Muscle layer of duodenum (tissue), 2 donors: ENCODE measurements around the gene KIF26A.

ENCODE experiments used
- H3K27ac ChIP-seq: one replicate; pipeline ENCODE4 v1.7.0; 2013; ENCODE audit warnings: mild to moderate bottlenecking, low read length
- H3K27me3 ChIP-seq: one replicate; pipeline ENCODE4 v1.7.0; 2013; ENCODE audit warnings: low read depth, mild to moderate bottlenecking, control low read depth, low read length
- H3K36me3 ChIP-seq, 2 donors: one replicate each; pipeline ENCODE4 v1.7.0; 2013; ENCODE audit warnings: low read length in 2 of 2, control low read depth in 1 of 2, mild to moderate bottlenecking in 1 of 2; ENCODE audit not compliant: insufficient read depth in 2 of 2, control insufficient read depth in 1 of 2
- H3K4me1 ChIP-seq, 2 donors: one replicate each; pipeline ENCODE4 v1.7.0; 2013; ENCODE audit warnings: low read length in 2 of 2, mild to moderate bottlenecking in 2 of 2, control low read depth in 1 of 2, moderate library complexity in 1 of 2; ENCODE audit not compliant: insufficient read depth in 2 of 2, control insufficient read depth in 1 of 2
- H3K4me3 ChIP-seq, 2 donors: one replicate each; pipeline ENCODE4 v1.7.0; 2013; ENCODE audit warnings: low read length in 2 of 2, low read depth in 1 of 2, mild to moderate bottlenecking in 1 of 2
- H3K9me3 ChIP-seq, 2 donors: one replicate each; pipeline ENCODE4 v1.7.0; 2013; ENCODE audit warnings: low read length in 2 of 2, control low read depth in 1 of 2, mild to moderate bottlenecking in 1 of 2; ENCODE audit not compliant: control insufficient read depth in 1 of 2
- donor health status: healthy.

Gene KIF26A

GRCh38 chr14:104096318-104096717 is 42.1 kb upstream of the KIF26A start:
- H3K27ac ChIP-seq = no peak overlapping the region
- H3K4me1 ChIP-seq = no peaks in the 10 kb centered on the region
- no peaks in the 10 kb centered on the region for H3K36me3 ChIP-seq
- H3K27me3 ChIP-seq = no peaks in the 10 kb centered on the region
- H3K4me3 ChIP-seq = no peak overlapping the region
- H3K9me3 ChIP-seq = no peaks in the 10 kb centered on the region

DNA sequence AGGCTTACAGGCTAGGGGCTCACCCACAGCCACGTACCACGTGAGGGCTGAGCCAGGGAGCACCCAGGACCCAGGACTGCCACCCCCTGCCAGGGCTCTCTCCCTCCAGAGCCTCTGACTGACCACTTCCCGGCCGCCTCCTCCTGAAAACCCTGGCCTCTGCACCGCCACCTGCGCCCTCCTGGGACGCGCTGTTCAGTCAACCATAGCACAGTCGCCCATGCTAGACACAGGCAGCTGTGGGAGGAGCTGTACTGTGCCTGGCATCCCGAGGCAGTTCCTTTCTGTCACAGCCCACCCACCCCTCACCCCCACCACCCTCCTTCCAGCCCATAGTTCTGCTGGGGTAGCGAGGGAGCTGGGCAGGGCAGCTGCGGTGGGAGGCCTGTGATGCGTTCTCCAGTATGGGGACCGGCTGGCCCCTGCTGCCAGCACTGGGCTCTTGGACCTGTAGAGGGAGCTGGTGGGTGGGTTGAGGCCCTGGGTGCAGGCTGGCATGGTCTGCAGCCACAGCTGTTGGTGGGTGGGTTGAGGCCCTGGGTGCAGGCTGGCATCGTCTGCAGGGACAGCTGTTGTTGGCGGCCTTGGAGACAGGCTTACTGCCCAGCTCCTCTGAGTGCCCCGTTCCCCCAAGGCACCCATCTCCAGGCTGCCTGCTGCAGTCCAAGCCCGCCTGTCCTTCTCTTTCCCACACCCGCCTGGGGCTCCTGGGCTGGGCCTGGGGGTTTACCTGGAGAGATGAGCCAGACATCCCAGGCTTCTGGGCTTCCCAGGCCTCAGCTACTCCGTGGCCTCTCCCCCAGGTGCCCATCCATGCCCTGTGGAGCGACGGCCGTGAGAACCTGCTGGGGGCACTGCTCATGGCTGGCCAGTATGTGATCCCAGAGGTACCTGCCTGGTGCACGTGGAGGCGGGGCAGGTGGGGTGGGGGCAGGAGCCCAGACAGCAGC is 41.4 kb upstream of the KIF26A start:
- Histone ChIP-seq H3K27me3 (no peaks in the 10 kb centered on the region), H3K36me3 (no peaks in the 10 kb centered on the region), H3K4me3 (no peak overlapping the region), H3K27ac (no peak overlapping the region), H3K4me1 (no peaks in the 10 kb centered on the region), H3K9me3 (no peaks in the 10 kb centered on the region)

DNA sequence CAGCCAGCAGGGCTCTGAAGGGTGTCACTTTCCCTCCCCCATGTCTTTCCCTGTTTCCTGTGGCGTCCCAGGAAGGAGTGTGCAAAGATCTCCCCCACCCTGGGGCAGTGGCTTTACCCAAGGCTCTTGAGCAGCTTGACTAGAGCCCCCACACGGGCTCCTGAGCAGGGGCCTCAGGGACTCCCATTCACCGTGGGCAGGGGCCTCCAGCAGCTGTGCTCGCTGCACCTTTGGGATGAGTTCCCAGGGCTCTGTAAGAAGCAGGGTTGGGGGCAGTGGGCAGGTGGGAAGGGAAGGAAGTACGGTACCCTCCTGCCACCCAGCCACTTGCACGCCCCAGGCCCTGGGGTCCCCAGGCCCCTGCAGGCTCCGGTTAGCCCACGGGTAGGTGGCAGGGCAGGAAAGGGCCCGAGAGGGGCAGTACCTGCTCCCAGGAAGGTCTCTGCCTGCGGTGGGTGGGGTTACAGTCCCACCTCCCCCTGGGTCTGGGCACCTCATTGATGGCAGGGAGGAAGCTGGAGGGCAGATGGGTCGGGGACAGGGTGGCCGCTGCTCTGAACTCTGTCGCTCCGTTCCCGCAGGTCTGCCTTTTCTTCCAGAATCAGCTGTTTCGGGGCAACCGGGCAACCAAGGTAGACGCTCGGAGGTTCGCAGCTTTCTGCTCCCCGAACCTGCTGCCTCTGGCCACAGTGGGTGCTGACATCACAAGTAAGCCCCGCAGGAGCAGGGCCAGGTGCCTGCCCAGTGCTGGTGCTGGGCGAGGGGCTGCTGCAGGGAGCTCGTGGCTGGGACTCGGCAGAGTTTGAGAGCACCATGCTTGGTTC is 39.9 kb upstream of the KIF26A start:
- no peak overlapping the region for H3K4me3 ChIP-seq
- no peaks in the 10 kb centered on the region for H3K27me3 ChIP-seq
- H3K27ac ChIP-seq = no peak overlapping the region
- no peaks in the 10 kb centered on the region for H3K4me1 ChIP-seq
- no peaks in the 10 kb centered on the region for H3K36me3 ChIP-seq
- no peaks in the 10 kb centered on the region for H3K9me3 ChIP-seq

- Histone ChIP-seq H3K27ac (no peak overlapping the region), H3K27me3 (no peaks in the 10 kb centered on the region)
Measured at GRCh38 chr14:104099096-104100041, 39.0 kb upstream of the KIF26A start.

DNA sequence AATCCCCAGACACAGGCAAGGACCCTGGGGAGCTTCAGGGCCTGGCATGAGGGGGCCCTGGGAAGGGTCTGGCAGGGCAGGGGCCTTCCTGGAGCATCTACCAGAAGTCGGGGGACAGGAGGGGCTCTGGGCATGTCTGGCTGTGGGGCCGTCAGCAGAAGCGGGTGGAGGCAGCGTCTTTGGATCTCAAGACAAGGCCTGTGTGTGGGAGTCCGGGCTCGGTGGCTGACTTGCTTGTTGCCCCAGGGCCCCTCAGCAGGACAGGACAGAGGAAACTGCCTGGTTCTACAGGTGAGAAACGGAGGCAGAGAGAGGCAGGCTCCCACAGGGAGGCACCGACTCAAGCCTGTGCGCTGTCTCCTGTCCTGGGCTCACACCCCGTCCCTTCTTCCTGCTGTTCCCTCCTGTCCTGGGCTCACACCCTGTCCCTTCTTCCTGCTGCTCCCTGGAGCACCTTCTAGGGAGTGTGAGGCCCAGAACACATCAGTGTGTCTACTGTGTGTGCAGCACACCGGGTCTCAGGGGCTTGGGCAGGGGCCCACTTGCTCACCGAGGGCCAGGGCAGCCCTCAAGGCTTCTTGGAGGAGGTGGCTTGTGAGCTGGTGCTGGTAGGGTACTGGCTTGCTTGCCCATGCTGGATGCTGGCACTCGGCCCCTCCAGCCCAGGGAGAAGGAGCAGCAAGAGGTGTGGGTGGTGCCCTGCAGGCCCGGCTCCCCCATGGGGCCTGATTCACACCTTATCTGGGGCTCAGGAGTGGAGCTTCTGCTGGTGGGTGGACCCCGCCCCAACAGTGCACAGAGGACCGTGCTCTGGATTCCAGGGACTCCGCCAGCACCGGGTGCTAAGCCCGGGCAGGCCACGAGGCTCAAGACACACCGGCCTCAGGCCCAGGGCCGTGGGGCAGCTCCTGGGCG is 38.0 kb upstream of the KIF26A start:
- Histone ChIP-seq H3K27me3 (no peaks in the 10 kb centered on the region), H3K4me1 (no peaks in the 10 kb centered on the region), H3K27ac (no peak overlapping the region), H3K36me3 (no peaks in the 10 kb centered on the region), H3K9me3 (no peaks in the 10 kb centered on the region), H3K4me3 (no peak overlapping the region)

More at GRCh38 chr14:104099096-104100041, 39.0 kb upstream of the KIF26A start:
- Histone ChIP-seq H3K9me3 (no peaks in the 10 kb centered on the region), H3K4me3 (no peak overlapping the region), H3K36me3 (no peaks in the 10 kb centered on the region), H3K4me1 (no peaks in the 10 kb centered on the region)

DNA sequence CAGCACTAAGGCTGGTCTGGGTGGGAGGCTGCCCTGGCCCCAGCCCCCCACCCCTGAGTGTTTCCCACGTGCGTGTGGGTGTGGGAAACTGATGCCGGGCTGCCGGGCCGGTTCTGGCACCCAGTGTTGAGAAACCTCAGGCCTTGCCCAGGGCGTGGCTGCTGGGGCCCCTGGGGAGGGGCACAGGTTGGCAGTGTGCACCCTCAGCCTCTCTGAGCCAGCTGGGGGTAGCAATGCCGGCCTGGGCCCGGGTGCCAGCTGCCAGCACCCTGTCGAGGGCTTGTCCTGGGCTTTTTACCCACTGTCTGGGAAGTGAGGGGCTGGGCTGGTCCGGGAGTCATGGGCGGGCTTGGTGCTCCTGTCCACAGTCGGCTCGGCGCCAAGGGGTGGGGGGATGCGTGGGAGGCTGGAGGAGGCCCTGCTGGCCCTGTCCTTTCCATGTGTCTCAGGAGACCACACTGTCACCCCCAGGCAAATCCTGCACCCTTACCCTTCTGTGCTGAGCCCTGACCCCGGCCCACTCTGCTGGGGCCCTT is 37.2 kb upstream of the KIF26A start:
- no peak overlapping the region for H3K27ac ChIP-seq

DNA sequence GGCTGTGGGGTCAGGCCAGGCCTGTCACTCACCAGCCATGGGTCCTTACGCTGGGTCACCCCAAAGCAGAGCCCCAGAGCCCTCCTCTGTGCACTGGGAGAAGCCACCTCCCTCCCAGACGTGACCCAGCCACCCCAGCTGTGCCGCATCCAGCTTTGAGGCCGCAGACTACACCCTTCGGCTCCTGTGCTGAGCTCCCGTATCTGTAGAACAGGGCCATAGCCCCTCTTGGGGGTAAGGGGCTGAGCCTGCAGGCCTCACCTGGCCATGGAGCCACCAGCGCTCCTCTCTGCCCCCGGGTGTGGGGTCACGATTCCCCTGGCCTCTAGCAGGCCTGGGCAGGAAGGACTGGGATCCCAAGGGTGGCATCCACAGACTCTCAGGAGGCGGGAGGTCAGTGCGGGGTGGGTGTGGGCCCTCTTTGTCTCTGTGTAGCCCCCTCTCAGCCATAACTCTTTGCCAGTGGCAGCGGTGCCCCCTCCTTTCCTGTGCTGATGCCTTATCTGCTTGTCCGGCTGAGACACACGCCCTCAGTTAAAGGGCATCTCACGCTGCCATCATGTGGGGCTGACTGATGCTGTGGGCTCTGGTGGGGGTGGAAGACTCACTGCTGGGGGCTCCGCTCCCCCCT is 36.6 kb upstream of the KIF26A start:
- Histone ChIP-seq H3K4me1 (no peaks in the 10 kb centered on the region), H3K36me3 (no peaks in the 10 kb centered on the region), H3K27me3 (no peaks in the 10 kb centered on the region), H3K9me3 (no peaks in the 10 kb centered on the region), H3K4me3 (no peak overlapping the region), H3K27ac (no peak overlapping the region)

More for the DNA sequence above, 37.2 kb upstream of the KIF26A start:
- H3K4me1 ChIP-seq = no peaks in the 10 kb centered on the region
- no peaks in the 10 kb centered on the region for H3K9me3 ChIP-seq
- H3K27me3 ChIP-seq = no peaks in the 10 kb centered on the region
- H3K36me3 ChIP-seq = no peaks in the 10 kb centered on the region
- no peak overlapping the region for H3K4me3 ChIP-seq

- Histone ChIP-seq H3K27ac (no peak overlapping the region), H3K4me3 (no peak overlapping the region), H3K36me3 (no peaks in the 10 kb centered on the region), H3K27me3 (no peaks in the 10 kb centered on the region), H3K9me3 (no peaks in the 10 kb centered on the region), H3K4me1 (no peaks in the 10 kb centered on the region)
Measured at GRCh38 chr14:104102282-104102914, 36.0 kb upstream of the KIF26A start.

GRCh38 chr14:104103061-104103445 is 35.3 kb upstream of the KIF26A start:
- Histone ChIP-seq H3K4me1 (no peaks in the 10 kb centered on the region), H3K9me3 (no peaks in the 10 kb centered on the region), H3K27me3 (no peaks in the 10 kb centered on the region), H3K36me3 (no peaks in the 10 kb centered on the region), H3K27ac (no peak overlapping the region), H3K4me3 (no peak overlapping the region)
